Sigmoid colon (tissue), 4 donors: Measurements from ENCODE around the gene LLGL1.

Experiments
- EP300 ChIP-seq, 4 donors: sonication (generic); formaldehyde crosslinking; IDR thresholded peaks; one replicate each; pipeline ENCODE4 v1.6.1; 2017; ENCODE audit warnings: antibody characterized with exemption in 4 of 4
- POLR2A ChIP-seq, 2 donors: fragments of 450-650 bp; IDR thresholded peaks; one replicate each; pipeline ENCODE4 v1.6.1; 2016; ENCODE audit warnings: antibody characterized with exemption in 2 of 2, mild to moderate bottlenecking in 2 of 2, moderate library complexity in 2 of 2
- POLR2AphosphoS5 ChIP-seq, 4 donors: sonication (generic); formaldehyde crosslinking; IDR thresholded peaks; one replicate each; pipeline ENCODE4 v1.6.1; 2017; ENCODE audit warnings: antibody characterized with exemption in 4 of 4
- TF ChIP-seq, protein P1 (sequence below), 4 experiments: fragments of 450-650 bp in 3 of 4; fragments of 200-600 bp in 1 of 4; IDR thresholded peaks; one replicate each; pipeline ENCODE4 v1.5.1; 2016 to 2019; ENCODE audit warnings: antibody characterized with exemption in 4 of 4, mild to moderate bottlenecking in 3 of 4, moderate library complexity in 2 of 4

DNA sequence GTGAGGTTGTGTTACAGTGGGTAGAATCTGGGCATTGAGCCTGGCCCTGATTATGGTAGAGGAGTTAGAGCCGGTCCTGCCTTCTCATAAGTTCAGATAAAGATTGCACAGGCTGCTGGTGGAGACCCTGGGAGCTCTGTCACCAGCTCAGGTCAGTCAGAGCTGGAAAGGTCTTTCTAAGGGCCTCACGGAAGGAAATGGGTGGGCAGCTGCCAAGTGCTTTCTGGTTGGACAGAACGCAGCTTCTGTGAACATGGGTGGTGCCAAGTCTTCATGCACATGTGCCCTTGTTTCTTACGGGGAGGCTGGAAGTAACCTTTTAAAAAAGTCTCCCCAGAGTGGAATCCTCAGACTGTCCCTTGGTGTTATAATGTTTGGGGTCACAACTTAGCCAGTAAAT is 26.9 kb upstream of the LLGL1 start:
- TF ChIP-seq POLR2A (IDR thresholded peaks at IDR 0.05) (no peak), POLR2AphosphoS5 (IDR thresholded peaks at IDR 0.05) (no peak), EP300 (IDR thresholded peaks at IDR 0.05) (no peak)
- TF ChIP-seq, protein P1, sequence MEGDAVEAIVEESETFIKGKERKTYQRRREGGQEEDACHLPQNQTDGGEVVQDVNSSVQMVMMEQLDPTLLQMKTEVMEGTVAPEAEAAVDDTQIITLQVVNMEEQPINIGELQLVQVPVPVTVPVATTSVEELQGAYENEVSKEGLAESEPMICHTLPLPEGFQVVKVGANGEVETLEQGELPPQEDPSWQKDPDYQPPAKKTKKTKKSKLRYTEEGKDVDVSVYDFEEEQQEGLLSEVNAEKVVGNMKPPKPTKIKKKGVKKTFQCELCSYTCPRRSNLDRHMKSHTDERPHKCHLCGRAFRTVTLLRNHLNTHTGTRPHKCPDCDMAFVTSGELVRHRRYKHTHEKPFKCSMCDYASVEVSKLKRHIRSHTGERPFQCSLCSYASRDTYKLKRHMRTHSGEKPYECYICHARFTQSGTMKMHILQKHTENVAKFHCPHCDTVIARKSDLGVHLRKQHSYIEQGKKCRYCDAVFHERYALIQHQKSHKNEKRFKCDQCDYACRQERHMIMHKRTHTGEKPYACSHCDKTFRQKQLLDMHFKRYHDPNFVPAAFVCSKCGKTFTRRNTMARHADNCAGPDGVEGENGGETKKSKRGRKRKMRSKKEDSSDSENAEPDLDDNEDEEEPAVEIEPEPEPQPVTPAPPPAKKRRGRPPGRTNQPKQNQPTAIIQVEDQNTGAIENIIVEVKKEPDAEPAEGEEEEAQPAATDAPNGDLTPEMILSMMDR (IDR thresholded peaks at IDR 0.05), result no peak
